ENCODE data around the gene ZNF526.
"Not testable (repeated sequence)": the region's sequence is repeated elsewhere in the genome, so short reads cannot be mapped to it uniquely, and the experiment has no call there.

ZNF526 gene

GRCh38 chr19:42255766-42256745 lies 35.9 kb downstream of the ZNF526 start:
- Histone ChIP-seq H3K36me3 (no peaks in the 10 kb centered on the region), H4K20me1 (peaks cover 16% of the 10 kb centered on the region), H3K27ac (peak overlapping the region; percentile 72; the same call in 1 of the 2 replicates), H3K4me3 (peak overlapping the region; percentile 92), H3K9ac (peak overlapping the region; percentile 81), H3K27me3 (no peaks in the 10 kb centered on the region), H3K4me2 (peak overlapping the region; percentile 99), H3K9me3 (no peaks in the 10 kb centered on the region), H3K4me1 (peaks cover 40% of the 10 kb centered on the region)
- no peak for TF ChIP-seq Cebpa-rat (IDR thresholded peaks at IDR 0.05)

DNA sequence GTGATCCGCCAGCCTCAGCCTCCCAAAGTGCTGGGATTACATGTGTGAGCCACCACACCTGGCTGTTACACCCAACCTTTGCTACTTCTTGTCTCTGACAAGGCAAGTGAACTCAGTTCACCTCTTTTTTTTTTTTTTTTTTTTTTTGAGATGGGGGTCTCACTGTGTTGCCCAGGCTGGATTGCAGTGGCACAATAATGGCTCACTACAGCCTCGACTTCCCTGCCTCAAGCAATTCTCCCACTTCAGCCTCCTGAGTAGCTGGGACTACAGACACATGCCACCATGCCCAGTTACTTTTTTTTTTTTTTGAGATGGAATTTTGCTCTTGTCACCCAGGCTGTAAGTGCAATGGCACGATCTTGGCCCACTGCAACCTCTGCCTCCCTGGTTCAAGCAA lies 37.7 kb downstream of the ZNF526 start:
- H3K36me3 ChIP-seq, H3K27me3 ChIP-seq, H3K4me2 ChIP-seq, H3K27ac ChIP-seq, H3K4me3 ChIP-seq, H4K20me1 ChIP-seq, H3K9ac ChIP-seq, H3K9me3 ChIP-seq: not testable (repeated sequence)
- H3K4me1 ChIP-seq = peaks cover 23% of the 10 kb centered on the region

- H3K4me1 ChIP-seq = peaks cover 17% of the 10 kb centered on the region
- no peaks in the 10 kb centered on the region for H3K27me3 ChIP-seq
- no peak overlapping the region for H3K4me2 ChIP-seq
- no peak overlapping the region for H3K4me3 ChIP-seq
- no peaks in the 10 kb centered on the region for H4K20me1 ChIP-seq
- no peaks in the 10 kb centered on the region for H3K36me3 ChIP-seq
- H3K9ac ChIP-seq = no peak overlapping the region
- H3K27ac ChIP-seq = no peak overlapping the region
- H3K9me3 ChIP-seq = no peaks in the 10 kb centered on the region
- no peak for TF ChIP-seq Cebpa-rat (IDR thresholded peaks at IDR 0.05)
Measured at GRCh38 chr19:42261763-42262162, 41.7 kb downstream of the ZNF526 start.

DNA sequence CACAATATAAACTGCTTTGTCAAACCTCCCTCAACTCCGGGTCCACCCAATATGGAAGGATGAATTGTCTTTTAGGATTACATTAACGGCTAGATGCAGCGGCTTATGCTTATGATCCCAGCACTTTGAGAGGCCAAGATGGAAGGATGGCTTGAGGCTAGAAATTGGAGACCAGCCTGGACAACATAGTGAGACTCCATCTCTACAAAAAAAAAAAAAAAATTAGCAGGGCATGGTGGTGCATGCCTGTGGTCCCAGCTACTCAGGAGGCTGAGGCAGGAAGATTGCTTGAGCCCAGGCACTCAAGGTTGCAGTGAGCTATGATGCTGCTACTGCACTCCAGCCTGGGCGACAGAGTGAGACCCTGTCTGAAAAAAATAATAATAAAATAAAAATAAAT lies 46.0 kb downstream of the ZNF526 start:
- not testable (repeated sequence) for H3K9ac ChIP-seq, H3K9me3 ChIP-seq, H3K27me3 ChIP-seq, H3K36me3 ChIP-seq, H3K27ac ChIP-seq, H3K4me3 ChIP-seq, H3K4me2 ChIP-seq, H4K20me1 ChIP-seq
- H3K4me1 ChIP-seq = peaks cover 37% of the 10 kb centered on the region

- not testable (repeated sequence) for H3K9me3 ChIP-seq, H4K20me1 ChIP-seq, H3K36me3 ChIP-seq, H3K27ac ChIP-seq, H3K4me3 ChIP-seq, H3K27me3 ChIP-seq
- Histone ChIP-seq H3K4me1 (peaks cover 47% of the 10 kb centered on the region), H3K4me2 (peak overlapping the region; percentile 96), H3K9ac (peak overlapping the region; percentile 98)
Measured at GRCh38 chr19:42266928-42267603, 47.0 kb downstream of the ZNF526 start.

GRCh38 chr19:42267644-42268141 lies 47.6 kb downstream of the ZNF526 start:
- peak overlapping the region; percentile 99 for H3K27ac ChIP-seq
- no peaks in the 10 kb centered on the region for H4K20me1 ChIP-seq
- H3K4me1 ChIP-seq = peaks cover 47% of the 10 kb centered on the region
- peaks cover 14% of the 10 kb centered on the region for H3K36me3 ChIP-seq
- peak overlapping the region; percentile 98 for H3K9ac ChIP-seq
- no peaks in the 10 kb centered on the region for H3K9me3 ChIP-seq
- peak overlapping the region; percentile 96 for H3K4me2 ChIP-seq
- peak overlapping the region; percentile 71 for H3K4me3 ChIP-seq
- H3K27me3 ChIP-seq = no peaks in the 10 kb centered on the region
- TF ChIP-seq Cebpa-rat (IDR thresholded peaks at IDR 0.05) = no peak

DNA sequence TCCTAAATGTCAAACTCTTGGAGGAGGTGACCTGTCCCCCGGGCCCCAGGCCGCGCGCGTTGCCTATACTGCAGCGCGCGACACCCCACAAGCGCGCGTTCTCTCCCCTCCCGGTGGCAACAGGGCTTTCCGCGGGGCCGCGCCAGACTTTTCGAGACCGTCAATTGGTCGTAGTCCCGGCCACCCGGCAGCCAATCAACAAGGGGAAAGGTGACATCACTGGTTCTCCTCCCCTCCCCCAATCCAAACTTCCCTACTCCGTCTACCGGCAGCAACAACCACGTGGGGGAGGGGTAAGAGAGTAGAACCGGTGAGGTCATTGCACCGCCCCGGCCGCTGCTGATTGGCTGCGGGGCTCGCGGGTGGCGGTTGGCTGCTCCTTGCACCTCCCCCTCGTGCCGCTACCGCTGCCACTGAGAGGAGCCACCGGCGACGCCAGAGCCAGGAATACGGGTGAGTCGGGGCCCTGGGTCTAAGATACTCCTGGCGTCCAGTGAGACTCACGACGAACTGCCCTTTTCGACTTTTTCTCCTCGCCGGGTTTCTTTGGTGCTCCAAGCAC lies 48.1 kb downstream of the ZNF526 start:
- Histone ChIP-seq H3K4me1 (peaks cover 47% of the 10 kb centered on the region), H3K4me3 (peak overlapping the region; percentile 71), H3K9me3 (no peaks in the 10 kb centered on the region), H4K20me1 (no peaks in the 10 kb centered on the region), H3K4me2 (peak overlapping the region; percentile 96), H3K27ac (peak overlapping the region; percentile 99), H3K9ac (peak overlapping the region; percentile 98), H3K36me3 (peaks cover 19% of the 10 kb centered on the region), H3K27me3 (no peaks in the 10 kb centered on the region)
- no peak for TF ChIP-seq Cebpa-rat (IDR thresholded peaks at IDR 0.05)

DNA sequence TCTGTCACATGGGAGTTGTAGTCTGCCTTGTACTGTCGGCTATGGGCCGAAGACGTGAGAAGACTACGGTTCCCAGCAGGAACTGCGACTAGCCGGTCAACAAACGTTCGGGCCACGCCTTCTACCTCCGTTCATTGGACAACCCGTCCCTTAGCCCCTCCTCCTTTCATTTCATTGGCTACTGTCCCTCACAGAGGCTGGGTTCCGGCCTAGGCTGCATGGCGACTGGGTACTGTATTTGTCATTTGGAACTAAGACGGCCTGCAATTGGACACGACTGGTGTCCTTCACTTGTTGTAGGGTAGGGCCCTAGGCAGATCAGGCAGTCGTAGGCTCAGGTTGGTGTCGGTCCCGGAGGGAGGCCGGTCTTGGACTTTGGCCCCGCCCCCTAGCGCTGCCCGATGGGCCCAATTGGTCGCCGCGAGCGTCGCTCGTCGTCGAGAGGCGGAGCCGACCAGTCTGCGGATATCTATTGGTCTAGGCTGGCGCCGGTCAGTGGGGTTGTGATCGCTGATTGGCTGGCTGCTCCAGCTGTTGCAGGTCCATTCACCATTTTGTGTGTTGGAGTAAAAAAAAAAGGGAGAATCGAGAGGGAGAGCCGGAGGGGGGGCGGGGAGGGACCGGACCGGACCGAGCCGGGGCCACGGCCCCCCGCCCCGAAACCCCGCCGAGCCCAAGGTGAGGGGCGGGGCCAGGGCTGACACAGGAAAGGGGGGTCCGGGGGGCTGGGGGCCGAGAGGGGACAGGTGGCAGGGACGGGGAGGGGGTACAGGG lies 48.8 kb downstream of the ZNF526 start, which contains the start of gene CIC:
Gene CIC, plus strand, starts transcription at position 549 of the 774 bp plus-strand sequence. CDS start 2,532 bp downstream, outside the sequence.
- Histone ChIP-seq H3K4me1 (peaks cover 45% of the 10 kb centered on the region), H3K9ac (peak within 1 kb of the TSS; percentile 98), H3K4me2 (peak within 1 kb of the TSS; percentile 99), H3K4me3 (peak within 1 kb of the TSS; percentile 72), H3K27ac (peak within 1 kb of the TSS; percentile 99), H3K36me3 (peaks cover 26% of the 10 kb centered on the region), H3K27me3 (no peaks in the 10 kb centered on the region), H3K9me3 (no peaks in the 10 kb centered on the region), H4K20me1 (no peaks in the 10 kb centered on the region)
- no peak for TF ChIP-seq Cebpa-rat (IDR thresholded peaks at IDR 0.05)
